Measurements from ENCODE around the gene LCP2.

The LCP2 gene

DNA sequence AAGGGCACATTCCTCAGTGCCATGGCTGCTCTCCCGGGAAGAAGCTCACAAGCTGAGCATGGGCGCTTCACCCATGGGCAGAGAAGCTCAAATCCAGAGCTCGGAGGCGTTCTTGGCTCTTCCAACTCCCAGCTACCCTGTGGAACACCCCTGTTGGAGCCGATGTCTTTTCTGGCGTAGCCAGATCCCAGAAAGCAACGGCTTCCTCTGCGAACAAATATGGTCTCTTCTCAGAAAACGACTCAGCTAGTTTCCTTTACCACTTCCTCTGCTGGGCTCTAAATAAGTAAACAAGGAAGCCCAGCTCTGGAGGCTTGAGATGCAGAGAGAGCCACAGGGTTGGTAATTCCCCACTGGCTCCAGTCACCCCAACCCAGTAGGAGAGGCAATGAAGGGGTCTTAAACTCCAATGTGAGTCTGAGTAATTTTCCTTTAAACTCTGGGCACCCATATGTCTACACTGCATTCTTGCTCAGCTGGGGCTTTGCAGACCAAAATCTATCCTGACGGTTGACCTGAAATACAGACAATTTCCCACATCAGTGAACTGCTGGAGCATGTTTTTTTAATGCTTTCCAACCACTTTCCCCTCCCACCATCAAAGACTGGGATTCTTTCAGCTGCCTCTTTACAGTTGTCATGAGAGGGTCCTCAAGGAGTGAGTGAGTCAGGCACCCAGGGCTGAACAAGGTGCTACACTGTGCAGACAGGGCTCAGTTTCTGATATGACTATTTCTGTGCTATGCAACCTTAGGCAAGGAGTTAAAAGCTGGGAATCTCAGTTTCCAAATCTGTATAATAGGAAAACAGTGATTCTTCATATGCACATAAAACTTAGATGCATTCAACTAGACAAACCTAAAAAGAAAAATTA is at the start of gene LCP2:
LCP2 (minus strand) TSS at position 189 of the 874 bp plus-strand sequence; CDS start at position 23, 166 bp downstream.
- DNase-seq (ENCODE audit: low read depth, low spot score) = no peak

GRCh38 chr5:170347022-170347567 is 49.5 kb upstream of the LCP2 start:
- no peak for DNase-seq (ENCODE audit: low read depth, low spot score)

- DNase-seq (ENCODE audit: low read depth, low spot score) = no peak
Measured at GRCh38 chr5:170345971-170346370, 48.4 kb upstream of the LCP2 start.

- DNase-seq (ENCODE audit: low read depth, low spot score) = no peak
Measured at GRCh38 chr5:170343177-170343576, 45.6 kb upstream of the LCP2 start.

DNA sequence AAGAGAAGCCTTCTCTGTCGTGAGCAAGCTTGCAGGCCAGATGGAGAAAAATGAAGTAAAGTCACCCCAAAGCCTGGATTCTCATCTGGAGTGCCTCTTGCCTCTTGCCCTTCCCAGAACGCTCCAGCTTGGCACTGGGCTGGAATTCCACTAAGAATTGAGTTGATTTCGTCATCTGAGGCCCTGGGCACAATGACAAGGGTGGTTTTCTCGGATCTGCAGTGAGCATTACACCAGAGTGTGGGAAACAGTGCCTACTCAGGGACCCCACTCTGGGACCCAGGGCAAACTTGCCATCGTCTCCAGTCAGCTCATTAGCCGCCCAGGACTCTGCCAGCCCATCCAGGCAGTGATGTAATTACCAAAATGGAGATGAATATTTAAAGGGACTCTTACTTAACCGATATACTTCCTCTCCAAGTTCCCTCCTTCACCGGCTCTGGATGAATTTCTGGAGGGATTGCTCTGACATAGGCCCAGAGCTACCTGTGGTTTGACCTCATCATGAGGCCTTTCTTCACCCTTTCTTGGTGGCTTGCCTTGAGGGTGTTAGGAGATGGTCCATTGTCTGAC is 44.7 kb upstream of the LCP2 start:
- peak; percentile 0 for DNase-seq (ENCODE audit: low read depth, low spot score)

DNA sequence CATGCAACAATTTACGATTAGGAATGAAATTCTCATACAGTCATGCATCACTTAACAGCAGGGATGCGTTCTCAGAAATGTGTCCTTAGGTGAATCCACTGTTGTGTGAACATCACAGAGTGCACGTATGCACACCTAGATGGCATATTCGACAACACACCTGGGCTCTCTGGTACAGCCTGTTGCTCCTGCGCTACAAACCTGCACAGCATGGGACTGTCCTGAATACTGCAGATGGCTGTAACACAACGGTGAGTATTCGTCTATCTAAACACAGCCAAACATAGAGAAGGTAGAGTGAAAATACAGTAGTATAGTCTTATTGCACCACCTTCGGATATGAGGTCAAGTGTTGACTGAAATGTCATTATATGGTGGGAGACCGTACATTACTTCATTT is 44.0 kb upstream of the LCP2 start:
- DNase-seq (ENCODE audit: low read depth, low spot score) = peak; percentile 0

DNA sequence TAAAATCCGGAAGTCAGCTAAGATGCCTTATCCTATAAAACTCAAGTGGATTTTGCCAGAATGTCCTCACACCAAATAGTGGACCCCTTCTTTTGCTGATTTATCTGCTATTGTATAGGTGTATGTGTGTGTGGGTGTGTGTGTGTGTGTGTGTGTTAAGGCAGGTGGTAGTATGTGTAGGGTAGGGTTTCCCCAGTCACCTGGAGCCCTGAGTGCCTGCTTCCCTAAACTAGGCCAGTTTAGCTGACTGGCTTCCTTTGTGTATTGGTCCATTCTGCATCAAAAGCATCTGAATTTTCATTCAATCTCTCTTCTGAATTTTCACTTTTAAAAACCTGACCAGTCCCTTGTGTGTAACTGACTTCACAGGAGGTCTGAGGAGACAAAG is 42.2 kb upstream of the LCP2 start:
- no peak for DNase-seq (ENCODE audit: low read depth, low spot score)

GRCh38 chr5:170338933-170339779 is 41.6 kb upstream of the LCP2 start:
- peak; percentile 76 for DNase-seq (ENCODE audit: low read depth, low spot score)

GRCh38 chr5:170338291-170338690 is 40.7 kb upstream of the LCP2 start:
- DNase-seq (ENCODE audit: low read depth, low spot score) = no peak

DNA sequence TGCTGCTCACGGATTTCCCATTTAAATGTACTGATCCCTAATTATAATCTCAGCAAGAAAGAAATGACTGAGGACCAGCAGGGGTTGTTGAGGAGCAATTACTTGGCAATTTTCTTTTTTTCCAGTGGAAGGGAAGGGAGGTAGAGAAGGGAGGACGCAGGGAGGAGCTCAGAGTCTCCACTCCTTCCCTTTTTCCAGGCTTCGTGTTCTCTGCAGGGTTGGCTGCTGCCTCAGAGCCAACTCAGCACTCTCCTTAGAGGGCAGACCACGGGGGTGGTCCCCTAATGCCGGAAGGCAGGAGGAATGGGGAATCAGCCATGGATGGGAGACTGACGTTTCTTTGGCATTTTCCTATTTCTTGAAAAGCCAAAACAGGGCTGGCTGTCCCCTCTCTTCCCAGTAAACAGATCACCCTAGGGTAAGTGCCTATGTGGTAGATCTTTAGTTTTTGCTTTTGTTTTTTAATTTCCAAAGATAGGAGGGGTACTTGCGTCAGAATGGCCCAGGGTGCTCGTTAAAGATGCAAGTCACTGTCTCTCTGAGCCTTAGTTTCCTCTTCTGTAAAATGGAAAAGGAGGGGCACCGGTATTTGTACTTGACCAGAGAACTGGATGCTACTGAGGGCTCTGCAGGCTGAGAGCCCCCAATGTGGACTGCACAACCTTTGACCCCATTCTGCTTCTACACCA is 39.6 kb upstream of the LCP2 start:
- DNase-seq (ENCODE audit: low read depth, low spot score) = no peak

DNA sequence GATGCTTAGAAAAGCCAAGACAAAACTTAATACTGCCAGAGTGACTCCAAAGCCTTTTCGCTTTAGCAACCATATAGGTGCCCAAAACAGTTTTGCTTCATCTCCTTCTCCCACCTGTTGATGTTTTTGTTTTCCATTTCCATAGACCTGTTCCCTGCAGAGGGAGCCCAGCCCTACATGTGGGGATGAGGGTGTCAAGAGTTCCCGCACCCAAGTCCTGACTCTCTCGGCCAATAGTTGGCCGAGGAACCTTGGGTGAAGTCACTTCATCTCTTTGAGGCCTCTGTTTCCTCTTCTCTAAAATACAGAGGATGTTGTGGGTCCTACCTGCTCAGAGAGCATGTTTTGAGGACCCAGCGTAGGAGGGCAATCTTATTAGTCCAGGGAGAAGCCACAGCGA is 38.5 kb upstream of the LCP2 start:
- no peak for DNase-seq (ENCODE audit: low read depth, low spot score)

GRCh38 chr5:170334626-170335025 is 37.0 kb upstream of the LCP2 start:
- DNase-seq (ENCODE audit: low read depth, low spot score) = no peak

DNA sequence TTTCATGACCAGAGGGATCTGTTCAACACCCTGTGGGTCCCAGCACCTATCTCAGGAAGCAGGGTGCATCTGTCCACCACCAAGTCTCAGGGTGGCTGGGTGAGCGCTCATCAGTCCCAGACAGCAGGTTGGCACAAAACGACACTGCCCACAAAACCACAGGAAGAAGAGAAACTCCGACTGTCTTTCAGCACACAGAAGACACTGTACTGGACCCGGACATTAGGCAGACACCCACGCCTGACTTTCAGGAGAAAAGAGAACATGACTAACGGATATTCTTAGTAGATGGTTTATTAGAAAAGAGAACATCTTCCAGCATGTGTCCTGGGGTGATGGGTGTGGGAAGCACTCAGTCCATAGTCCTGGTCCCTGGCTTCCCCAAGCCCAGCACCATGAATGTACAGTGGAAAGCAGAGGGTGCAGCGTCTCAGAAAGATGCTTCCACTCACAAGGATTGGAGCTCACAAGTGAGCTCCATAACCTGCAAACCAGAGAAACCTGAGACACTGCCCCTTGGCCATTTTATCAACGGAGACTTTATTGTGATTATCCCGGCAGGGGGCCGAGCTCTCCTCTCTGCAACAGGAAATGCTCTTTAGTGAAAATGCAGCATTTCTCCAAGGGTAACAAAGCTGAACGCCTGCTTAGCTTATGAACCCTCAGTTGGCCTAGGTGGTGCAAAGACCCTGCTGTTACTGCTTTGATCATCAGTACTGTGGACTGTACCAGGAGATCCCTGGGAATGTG is 35.8 kb upstream of the LCP2 start:
- peak; percentile 80 for DNase-seq (ENCODE audit: low read depth, low spot score)

DNA sequence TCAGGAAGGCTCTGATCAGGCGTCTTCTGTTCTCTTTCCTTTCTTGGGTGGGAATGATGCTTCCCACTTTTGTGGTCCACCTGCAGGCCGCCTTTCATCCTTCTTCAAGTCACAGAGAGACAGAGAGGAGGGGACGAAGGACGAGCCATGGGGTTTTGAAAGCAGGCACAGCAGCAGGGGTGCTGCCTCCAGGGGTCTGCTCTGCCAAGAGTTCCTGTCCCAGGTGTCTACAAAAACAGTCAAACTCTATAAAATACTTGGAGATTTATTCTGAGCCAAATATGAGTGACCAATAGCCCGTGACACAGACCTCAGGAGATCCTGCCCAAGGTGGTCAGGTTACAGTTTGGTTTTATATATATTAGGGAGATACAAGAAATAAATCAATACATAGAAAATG is 34.5 kb upstream of the LCP2 start:
- no peak for DNase-seq (ENCODE audit: low read depth, low spot score)

GRCh38 chr5:170330568-170331054 is 33.0 kb upstream of the LCP2 start:
- no peak for DNase-seq (ENCODE audit: low read depth, low spot score)

GRCh38 chr5:170329524-170329923 is 31.9 kb upstream of the LCP2 start:
- no peak for DNase-seq (ENCODE audit: low read depth, low spot score)

DNA sequence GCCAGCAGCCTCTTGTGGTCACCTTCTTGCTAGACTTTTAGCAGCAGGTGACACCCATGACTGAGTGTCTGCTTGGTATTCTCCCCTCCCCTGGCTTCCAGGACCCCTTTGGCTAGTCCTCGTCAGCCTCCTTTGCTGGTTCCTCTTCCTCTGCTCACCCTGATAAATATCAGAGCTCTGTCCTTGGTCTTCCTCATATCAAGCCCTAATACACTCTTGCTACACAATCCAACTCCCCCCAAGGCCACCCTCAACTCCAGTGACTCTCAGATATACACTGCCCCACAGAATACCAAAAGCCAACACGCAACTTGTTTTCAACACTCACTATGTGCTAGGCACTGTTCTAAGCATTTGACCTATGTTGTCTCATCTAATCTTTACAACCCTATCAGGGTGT is 30.3 kb upstream of the LCP2 start:
- no peak for DNase-seq (ENCODE audit: low read depth, low spot score)

- DNase-seq (ENCODE audit: low read depth, low spot score) = no peak
Measured at GRCh38 chr5:170327168-170327567, 29.6 kb upstream of the LCP2 start.

DNA sequence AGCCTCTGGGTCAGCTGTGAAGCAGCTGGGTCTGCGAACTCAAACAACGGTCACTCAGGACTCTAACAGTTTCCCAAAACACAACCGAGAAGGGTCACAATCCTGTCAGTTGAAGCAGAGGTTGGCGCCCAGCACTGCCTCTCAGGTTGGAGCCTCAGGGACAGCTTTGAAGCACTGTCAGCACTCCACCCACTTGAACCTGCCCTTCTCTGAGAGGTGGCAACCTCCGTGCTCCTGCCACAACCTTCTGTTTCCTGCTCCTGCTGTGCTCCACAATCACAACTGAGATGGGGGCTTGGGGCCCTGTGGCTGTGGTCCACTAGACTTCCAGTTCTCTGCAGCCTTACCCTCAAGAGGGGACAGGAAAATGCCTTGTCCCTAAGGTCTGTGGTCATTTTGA is 21.7 kb upstream of the LCP2 start:
- DNase-seq (ENCODE audit: low read depth, low spot score) = no peak

GRCh38 chr5:170317499-170317898 is 19.9 kb upstream of the LCP2 start:
- no peak for DNase-seq (ENCODE audit: low read depth, low spot score)

GRCh38 chr5:170316937-170317336 is 19.4 kb upstream of the LCP2 start:
- no peak for DNase-seq (ENCODE audit: low read depth, low spot score)

Measured in ELF-1 (cell line).